Measurements from ENCODE around the gene AUTS2.

Gene AUTS2

DNA sequence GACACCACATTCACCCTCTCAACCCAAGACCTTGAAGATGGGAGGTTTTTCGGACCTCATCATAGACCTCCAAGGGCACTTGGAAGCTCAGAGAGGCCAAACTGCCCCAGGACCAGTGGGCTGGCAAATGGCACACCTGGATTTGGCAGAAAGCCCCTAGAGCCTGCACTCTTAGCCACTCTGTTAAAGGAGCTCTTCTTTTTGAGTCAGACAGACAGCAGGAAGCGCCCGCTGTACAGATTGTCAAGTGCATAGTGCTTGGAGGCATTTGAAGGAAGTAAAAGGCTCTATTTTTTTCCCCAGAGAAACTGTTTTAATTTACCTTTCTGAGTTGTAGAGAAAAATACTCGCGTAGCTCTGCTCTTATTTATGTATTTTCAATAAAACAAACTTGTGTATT lies 1125.1 kb downstream of the AUTS2 start:
- no peak for DNase-seq

DNA sequence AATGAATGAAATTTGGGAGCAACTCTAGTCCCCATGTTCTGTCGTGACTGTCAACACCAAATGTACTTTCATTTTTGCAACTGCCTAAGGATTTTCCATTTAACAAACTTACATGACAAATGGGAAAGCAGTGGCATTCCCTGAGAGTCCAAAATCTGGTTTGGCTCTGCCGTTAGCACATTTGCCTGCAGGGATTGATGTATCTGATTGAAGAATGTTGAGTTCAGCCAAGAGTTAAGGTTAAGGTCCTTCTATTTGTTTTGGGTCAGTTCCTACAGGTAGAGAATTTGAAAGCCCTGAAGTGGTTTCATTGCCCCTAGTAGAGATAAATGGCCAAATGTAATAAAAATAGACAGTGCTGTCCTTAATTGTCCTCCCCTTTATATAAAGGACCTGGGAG lies 1127.2 kb downstream of the AUTS2 start:
- no peak for DNase-seq

DNA sequence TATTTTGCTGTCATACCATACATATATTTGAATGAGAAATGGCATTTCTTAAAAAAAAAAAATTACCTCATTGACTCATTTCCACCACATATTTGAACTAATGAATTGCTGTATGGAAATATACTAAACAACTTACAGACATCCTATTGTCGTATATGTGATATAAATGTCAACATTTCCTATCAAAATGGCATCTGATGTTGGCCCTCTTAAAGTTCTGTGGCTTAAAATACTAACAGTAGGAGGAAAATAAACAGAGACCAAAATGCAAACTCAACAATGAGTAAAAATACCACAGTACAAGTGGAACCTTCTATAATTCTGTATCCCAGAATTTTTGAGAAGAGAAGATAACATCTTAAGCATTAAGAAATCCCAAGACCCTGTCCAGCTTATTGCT lies 1128.0 kb downstream of the AUTS2 start:
- DNase-seq: no peak

DNA sequence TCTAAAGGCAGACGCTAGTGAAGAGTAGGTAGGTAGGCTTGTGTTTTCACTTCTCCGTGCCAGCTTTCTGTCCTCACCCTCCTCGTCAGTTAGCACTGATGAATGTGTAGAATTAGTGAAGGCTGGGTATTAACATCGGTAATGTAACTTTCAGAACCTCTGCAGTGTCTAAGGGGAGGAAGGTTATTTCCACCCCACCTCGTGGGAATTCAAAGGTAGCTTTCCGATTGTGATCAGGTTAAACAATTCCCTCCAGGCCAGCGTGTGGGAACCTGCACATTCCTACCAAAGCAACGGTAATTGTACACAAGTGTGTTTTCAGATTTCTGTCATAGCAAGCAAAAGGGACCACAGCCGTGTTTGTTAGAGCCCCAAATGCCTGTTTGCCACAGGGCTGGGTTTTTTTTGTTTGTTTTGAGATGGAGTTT lies 1128.7 kb downstream of the AUTS2 start:
- no peak for DNase-seq

DNA sequence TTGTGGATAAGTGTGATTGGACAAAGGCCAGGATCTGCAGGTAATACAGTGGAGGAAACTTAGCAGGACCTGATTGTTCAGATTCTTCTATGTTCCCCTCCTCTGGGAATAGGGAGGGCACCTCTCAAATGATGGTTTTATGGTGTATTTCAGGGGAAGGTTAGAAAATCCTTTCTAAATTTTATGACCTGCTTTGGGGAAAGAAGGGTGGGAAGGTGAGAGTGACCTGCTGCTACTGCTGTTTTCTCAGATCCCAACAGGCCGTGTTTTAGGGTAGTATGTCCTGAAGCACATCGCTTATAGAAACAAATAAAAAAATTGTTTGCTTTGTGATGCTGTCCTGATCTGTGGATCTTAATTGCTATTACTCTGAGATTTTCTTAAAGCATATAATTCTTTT lies 1129.6 kb downstream of the AUTS2 start:
- DNase-seq: no peak

DNA sequence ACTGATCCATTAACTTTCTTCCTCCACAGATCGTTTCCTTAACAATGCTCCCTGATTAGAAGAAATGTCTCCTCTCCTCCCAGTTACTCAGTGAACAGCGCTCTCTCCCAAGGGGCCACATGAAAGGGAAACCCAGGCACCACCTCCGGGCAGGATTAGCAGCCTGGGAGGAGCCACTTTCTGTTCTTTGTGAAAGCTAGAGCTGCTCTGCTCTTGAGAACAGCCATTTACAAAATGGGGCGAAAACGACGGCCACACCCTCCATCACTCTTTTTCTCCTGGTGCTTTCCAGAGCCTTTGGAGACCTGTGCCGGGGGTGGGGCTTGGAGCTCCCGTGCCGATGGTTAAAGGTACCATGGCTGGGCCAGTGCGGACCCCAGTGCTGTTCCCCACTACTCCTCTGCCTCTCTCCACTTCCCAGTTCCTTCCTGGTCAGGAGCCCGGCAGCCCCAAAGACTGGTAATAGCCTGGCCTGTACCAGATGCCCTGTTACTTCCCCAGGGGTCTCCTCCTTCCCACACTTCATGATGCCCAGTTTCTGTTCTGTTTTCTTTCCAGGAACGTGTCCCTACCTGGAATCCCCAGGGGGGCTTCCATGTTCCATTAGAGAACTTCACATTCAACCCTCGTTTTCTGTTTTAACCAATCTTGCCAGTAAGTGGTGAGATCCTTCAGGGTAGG lies 1130.7 kb downstream of the AUTS2 start:
- peak; percentile 57 for DNase-seq

DNA sequence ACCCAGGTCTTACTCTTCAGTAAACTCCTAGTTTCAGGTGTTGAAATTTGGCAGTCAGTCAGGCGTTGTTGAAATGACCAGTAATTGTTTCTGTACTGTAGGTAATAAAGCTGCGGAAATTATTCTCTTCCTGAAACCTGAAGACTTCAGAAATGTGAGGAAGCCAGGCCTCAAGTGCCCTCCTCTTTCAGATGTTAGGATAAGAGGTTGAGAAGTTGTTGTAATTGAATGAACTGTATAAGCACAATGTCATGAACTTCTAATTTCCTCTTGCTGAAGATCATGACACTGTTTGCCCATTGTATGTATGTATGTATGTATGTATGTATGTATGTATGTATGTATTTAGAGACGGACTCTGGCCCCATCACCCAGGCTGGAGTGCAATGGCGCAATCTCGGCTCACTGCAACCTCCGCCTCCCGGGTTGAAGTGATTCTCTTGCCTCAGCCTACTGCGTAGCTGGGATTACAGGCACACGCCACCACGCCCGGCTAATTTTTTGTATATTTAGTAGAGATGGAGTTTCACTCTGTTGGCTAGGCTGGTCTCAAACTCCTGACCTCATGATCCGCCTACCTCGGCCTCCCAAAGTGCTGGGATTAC lies 1131.4 kb downstream of the AUTS2 start:
- peak; percentile 74 for DNase-seq

DNA sequence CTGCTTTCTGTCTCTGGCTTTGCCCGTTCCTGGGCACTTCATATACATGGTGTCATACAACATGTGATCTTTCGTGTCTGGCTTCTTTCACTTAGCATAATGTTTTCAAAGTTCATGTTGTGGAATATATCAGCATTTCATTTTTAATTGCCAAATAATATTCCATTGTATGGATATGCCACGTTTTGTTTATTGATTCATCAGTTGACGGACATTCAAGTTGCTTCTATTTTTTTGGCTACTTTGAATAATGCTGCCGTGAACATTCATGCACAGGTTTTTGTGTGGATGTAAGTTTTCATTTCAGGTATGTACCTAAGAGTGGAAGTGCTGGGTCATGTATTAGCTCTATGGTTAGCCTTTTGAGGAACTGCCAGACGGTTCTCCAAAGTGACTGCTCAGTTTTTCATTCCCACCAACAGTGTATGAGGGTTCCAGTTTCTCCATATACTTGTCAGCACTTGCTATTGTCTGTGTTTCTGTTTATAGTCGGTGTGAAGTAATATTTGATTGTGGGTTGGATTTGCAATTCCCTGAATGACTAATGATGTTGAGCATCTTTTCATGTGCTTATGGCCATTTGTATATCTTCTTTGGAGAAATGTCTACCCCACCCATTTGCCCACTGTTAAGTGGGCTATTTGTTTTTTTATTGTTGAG lies 1132.3 kb downstream of the AUTS2 start:
- DNase-seq: no peak

DNA sequence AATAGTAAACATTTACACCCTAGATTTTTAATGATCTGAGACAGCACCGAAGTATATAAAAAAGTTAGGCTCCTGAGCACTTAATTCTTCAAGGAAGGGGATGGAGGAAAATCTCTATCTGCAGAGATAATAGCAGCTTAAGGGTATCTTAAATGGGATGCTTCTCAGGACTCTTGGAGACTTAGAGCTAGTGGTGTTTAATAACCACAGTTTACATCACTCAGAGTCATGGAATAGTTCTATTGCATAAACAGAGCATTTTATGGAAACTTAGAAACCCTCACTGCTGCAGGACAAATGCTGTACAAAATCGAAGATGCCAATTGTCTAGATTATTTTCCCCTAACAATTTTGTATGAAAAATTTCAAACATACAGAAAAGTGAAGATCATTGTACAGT lies 1134.8 kb downstream of the AUTS2 start:
- no peak for DNase-seq

DNA sequence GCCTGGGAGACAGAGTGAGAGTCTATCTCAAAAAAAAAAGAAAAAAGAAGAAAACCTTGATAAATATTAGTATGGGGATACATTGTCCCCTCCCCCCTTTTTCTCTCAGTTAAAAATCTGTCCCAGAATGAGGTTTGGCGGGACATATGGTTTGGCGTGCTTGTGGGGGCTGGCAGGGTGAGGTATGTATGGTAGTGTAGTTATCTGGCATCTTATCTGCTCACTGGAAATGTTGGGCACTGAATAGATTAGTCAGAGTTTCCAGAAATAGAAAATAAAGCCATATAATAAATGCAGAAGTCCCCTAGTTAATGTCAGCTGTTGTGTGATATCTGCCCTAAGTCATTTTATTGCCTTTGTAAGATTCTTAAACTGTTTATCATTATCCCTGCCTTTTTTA lies 1136.1 kb downstream of the AUTS2 start:
- DNase-seq: no peak

DNA sequence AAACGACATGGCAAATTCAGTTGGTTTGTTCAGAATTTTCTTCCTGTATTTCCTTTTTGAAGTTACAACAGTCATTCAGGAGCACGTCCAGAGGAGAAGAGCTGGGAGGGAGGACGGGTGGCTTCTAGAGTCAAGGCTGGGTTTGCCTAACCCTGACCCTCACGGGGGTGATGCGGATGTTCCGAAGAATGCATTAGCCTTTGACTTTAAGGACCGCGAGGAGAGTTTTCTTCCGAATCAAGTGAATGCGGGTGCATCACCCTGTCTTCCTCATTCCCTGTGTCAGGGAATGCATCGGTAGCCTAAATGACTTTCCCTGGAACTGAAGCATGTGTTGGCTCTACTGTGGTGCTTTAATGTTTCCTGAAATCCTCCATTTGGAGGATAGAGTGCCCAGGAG lies 1137.0 kb downstream of the AUTS2 start:
- DNase-seq: no peak

DNA sequence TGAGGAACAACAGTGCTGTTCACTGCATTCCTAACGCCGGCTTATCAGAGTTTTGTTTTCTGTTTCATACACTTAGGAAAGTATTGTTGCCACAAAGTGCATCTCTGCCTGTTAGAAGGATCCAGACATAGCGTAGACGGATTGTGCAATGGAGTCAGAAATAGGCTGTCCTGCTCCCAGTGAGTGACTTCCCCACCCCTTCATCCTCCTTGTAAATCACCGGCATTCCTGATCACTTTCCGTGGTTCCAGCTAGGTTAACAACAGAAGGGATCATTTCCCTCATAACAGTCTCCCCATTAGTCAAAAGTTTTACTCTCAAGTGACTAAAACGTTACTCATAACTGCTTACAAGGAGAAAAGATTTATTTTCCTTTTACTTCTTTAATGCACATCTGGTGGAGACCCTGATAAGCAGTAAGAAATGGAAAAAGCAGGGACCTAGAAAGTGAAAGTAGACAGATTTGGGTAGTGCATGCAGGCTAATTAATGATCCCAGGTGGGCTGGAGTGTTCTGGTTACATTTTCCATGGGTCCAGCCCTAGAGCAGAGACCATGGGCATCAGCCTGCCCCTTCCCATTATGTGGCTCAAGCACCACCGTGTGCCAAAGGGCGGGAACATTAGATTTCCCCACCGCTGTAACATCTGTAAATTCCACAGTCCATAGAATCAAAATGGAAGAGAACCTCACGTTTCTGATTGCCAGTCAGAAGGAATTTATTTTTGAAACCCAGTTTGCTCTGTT lies 1138.6 kb downstream of the AUTS2 start:
- no peak for DNase-seq

DNA sequence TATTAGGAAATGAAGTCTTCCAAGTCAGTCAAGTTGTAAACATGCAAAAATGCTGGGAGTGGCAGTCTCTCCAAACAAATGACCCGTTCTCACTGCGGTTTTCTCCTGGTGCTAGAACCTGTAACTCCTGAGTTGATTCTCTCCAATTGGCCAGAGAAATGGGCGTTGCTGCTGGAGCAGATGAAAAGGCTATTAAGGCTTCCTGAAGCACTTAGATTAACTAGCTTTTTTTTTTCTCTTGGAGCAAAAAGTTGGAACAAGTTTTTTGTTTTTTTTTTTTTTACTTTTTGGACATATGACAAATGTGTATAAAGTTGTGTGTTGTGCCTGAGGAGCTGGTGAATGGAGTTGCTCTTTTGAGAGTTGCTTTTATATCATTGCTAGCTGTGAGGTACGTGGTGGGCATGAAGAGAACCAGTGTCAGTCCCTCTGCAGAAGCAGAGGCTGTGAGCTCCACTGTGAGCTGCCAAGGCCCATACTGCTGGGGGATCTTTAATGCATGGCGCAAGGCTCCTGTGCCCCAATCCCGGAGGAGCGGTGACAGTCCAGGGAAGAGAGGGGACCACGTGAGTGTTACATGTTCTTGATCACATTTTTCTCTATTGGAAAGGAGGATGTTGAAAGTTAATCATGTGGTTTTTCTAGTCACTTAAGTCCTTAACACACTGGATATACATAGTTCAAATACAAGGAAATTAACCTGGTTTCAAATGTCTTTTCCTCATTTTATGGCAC lies 1140.0 kb downstream of the AUTS2 start:
- no peak for DNase-seq

DNA sequence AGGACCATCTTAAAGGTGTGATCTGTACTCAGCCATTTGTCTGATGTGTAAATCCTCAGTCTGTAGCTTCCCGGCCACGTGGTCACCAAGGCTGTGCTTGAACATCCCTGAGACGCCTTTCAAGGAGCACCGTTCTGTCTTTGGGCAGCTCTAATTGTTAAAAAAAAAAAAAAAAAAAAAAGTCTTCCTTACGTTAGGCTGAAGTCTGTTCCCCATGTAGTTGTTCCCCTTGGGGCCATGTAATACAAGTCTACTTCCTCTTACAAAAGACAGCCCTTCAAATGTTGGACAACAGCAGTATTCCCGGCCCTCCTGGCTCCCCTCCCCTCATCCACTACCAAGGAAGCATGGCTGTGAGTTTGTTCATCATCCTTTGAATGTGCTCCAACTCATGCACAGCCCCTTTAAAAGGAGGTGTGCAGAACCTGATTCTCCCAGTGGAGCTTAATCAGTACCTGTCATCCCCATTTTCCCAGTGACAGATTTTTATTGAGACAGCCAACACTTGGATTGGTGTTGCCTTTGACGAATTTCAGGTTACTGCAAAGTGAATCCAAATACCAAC lies 1141.5 kb downstream of the AUTS2 start:
- DNase-seq: no peak

DNA sequence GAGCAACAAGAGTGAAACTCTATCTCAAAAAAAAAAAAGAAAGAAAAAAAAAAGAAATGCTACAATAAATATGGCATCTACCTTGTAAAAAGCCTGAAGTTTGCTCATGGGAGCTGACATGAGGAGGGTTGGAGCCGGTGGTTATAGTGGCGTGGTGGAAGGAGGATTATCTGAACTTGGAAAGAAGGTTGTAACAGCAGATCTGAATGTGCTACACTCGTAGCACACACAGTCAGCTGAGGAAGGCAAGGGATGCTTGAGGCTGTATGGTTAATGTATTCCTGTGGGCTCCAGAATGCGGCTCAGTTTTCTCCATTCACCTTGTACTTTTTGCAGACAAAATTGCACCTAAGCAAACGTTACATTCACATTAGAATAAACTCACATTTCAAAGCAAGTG lies 1143.4 kb downstream of the AUTS2 start:
- no peak for DNase-seq

DNA sequence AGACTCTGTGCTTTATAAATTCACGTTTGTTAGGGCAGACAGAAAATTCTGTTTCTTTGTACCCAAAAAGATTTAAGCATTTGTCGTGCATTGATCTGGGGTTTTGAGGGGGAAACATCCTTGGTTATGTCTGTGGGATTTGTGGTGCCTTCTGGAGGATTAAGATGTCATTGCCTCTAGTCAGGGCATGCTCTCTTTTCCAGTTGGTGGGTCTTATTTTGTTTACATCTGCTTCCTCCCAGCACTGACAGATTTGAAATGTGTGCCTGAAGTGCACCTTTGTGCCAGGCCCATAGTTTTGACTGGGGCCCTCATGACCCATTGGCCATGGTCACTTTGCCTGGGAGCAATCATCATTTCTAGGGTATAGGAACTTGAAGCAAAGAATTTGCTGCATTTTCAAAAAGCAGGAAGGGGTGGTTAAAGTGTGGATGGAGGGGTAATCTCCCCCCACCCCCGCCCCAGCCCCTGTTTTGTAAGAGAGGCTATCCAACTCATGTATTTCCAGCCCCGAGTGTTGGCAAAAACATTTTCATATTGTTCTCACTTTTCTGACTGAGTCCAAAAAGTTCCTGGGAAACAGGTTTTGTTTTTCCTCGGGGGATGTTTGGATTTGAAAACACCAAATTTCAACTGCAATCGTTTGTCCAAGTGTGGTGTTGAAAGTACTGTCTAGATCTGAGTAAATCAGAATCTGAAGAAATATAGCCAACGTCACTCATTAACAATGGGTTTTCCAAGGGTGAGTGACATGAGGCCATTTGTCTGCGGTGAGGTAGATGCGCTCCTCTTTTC lies 1145.5 kb downstream of the AUTS2 start:
- no peak for DNase-seq

DNA sequence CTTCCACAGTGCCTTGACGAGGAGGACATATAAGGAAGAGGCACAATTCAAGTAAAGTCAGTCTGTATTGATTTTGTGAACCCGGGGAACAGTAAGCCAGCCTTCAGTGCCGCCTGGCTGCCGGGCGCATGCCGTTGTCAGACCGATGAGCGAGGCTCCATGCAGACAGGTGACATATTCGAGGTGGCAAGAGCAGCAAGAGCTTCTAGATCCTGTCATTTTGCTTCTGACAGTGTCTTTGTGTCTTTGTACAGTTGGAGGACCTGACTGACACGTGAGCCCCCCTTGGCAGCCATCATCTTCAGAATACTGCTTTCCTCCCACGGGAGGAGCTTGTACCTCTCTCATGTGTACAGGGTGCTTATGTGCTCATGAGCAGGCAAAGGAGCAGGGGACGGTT lies 1146.2 kb downstream of the AUTS2 start:
- no peak for DNase-seq

DNA sequence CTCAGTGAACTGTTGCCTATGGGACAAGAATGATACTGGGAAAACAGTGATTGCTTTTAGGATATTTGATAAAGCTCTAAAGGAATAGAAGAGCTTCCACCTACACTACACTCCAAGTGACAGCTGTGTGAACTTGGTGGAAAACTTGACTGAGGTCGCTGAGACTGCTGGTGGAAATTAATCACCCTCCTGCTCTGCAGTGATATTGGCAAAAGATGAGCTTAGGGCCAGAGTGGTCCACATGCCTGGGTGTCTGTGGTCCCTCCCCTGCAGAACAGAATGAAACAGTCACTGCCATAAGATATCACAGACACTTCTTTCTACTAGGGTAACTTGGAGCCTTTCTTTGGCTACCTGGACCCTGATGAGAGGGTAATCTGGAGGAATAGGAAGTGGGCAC lies 1151.6 kb downstream of the AUTS2 start:
- no peak for DNase-seq

DNA sequence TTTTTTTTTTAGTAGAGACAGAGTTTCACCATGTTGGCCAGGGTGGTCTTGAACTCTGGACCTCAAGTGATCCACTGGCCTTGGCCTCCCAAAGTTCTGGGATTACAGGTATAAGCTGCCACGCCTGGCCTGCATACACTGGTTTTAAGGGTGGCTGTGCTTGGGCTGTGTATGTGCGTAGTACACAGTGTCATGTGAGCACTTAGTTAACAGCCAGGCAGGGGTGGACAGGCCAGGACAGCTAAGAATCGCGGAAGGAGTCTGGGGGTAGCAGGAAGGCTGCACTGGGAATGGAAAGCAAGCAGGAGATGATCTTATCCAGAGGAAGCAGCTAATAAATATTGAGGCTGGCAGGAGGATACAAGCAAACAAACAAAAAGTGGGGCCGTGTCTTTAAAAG lies 1153.6 kb downstream of the AUTS2 start:
- DNase-seq: no peak

DNA sequence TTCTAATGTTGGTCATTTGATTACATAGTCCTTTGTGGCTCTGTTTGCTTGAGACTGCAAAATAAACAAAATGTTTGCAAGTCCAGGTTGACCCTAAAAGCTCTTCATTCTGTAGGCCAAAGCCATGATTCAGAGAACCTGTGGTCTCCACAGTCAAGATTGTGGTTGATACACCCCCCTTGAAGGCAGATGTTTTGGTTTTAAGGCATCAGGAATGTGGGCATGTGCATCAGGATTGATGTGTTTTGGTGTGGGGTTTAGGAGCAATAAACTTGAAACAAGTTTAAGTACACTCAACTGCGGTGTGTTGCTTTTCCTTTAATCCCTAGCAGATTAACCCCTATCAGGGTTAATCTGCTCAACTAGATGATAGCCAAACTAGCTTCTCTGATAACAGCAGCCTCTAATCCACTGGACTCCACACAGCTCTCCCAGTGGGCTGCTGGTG lies 1154.5 kb downstream of the AUTS2 start:
- no peak for DNase-seq

DNA sequence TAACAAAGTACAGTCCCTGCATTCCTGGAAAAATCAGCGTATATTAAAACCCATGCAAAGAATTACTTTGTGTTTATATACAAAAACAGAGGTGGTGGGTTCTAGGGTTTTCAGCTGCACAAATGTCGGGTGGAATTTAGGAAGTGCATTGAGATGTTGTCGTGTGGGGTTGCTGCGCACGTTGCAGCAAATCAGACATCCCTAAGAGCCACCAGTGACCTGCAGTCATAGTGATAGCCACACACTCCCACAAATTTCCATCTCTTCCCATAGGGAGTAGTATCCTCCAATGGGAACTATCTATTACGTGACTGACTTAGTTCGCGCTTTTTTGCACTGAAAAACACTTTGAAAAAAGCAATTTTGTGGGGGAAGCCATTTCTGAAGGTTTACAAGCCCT lies 1158.5 kb downstream of the AUTS2 start:
- no peak for DNase-seq

DNA sequence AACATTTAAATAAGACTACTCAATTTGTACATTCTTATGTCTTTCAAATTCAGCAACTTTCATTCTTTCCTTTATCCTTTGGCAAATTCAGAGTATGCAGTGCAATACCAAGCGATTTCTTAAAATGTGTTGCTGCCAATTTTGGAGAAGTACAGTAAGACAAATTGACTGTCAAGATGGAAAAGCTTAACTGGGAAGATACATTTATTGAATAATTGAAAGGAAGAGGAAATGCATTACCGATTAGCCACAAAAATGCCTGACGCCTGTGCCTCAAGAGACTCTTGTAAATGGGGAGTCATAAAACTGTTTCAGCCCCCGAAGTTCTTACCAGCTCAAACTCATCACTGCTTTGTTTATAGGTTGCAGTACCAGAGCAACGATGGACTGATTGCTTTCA lies 1160.4 kb downstream of the AUTS2 start:
- DNase-seq: no peak
